Stomach (tissue), 9 donors: ENCODE data around the gene GLRA1. TPM values are rescaled to one million over a fixed set of nuclear protein-coding genes. Genes with fewer than 3 reads are reported as not detected.

ENCODE experiments used
- DNase-seq, 2 donors: peaks; one replicate each; pipeline versions ENCODE4 v3.0.0 to v3.0.0-alpha.2; 2013 to 2019
- H3K27ac ChIP-seq, 5 donors: fragments of 200-600 bp in 4 of 5; sonication (generic) in 4 of 5; one replicate each; pipeline ENCODE4 v1.5.1; 2013 to 2019; ENCODE audit warnings: mild to moderate bottlenecking in 1 of 5, moderate library complexity in 1 of 5
- H3K27me3 ChIP-seq, 3 donors: fragments of 200-600 bp; sonication (generic); one replicate each; pipeline ENCODE4 v1.5.1; 2017 to 2019; ENCODE audit warnings: mixed run types in 1 of 3
- H3K36me3 ChIP-seq, 4 donors: fragments of 200-600 bp; sonication (generic); 1 replicate in 3 of 4; 2 replicates in 1 of 4; pipeline ENCODE4 v1.5.1; 2016 to 2019
- H3K4me1 ChIP-seq, 4 donors: fragments of 200-600 bp; sonication (generic); one replicate each; pipeline ENCODE4 v1.5.1; 2016 to 2019
- H3K4me3 ChIP-seq, 4 donors: fragments of 200-600 bp; sonication (generic) in 3 of 4; one replicate each; pipeline ENCODE4 v1.5.1; 2016 to 2019; ENCODE audit warnings: mild to moderate bottlenecking in 1 of 4
- H3K9me3 ChIP-seq, 4 donors: fragments of 200-600 bp; sonication (generic); one replicate each; pipeline ENCODE4 v1.5.1; 2016 to 2019
- EP300 ChIP-seq: sonication (generic); formaldehyde crosslinking; IDR thresholded peaks from one replicate; pipeline ENCODE4 v1.6.1; 2017; ENCODE audit warnings: antibody characterized with exemption
- POLR2A ChIP-seq, 4 donors: fragments of 450-650 bp; IDR thresholded peaks; one replicate each; pipeline ENCODE4 v1.6.1; 2016; ENCODE audit warnings: antibody characterized with exemption in 4 of 4, control low read depth in 2 of 4, mild to moderate bottlenecking in 1 of 4, moderate library complexity in 1 of 4
- POLR2AphosphoS5 ChIP-seq, 3 donors: sonication (generic); formaldehyde crosslinking; IDR thresholded peaks; one replicate each; pipeline ENCODE4 v1.6.1; 2016; ENCODE audit warnings: antibody characterized with exemption in 3 of 3
- WGBS, 5 donors: extraction: QIAGEN DNeasy Blood & Tissue Kit in 3 of 5; methylation state at CpG; one replicate each; pipeline versions ENCODE4 v1.1.5 to v1.1.7; 2013 to 2018; 5-methylcytosine and 5-hydroxymethylcytosine counted together
- intact Hi-C: fragments of 100-400 bp; cut with DNase I; formaldehyde crosslinking; loops from one replicate; pipeline ENCODE4 v1.15.1; 2023; ENCODE audit warnings: low total_unique reads
- polyA plus RNA-seq, 3 donors: library from polyadenylated mRNA; stranded (reverse); fragments of 200-250 nt; gene quantifications; one replicate each; pipeline ENCODE4 v1.2.3, GENCODE V29; 2013
- total RNA-seq, 5 donors: library from RNA; depleted of rRNA; stranded (reverse); fragments of >200 nt; gene quantifications; one replicate each; pipeline versions ENCODE4 v1.1.0 to v1.2.3, GENCODE V29; 2014 to 2016
- TF ChIP-seq, protein P1 (sequence below), 7 experiments: fragments of 450-650 bp in 4 of 7; fragments of 200-600 bp in 3 of 7; sonication (generic) in 3 of 7; IDR thresholded peaks; one replicate each; pipeline ENCODE4 v1.5.1; 2016 to 2019; ENCODE audit warnings: antibody characterized with exemption in 7 of 7, control low read depth in 2 of 7, mild to moderate bottlenecking in 1 of 7
- donor health status: healthy with polysubstance abuse.
- donor health status: Bipolar disorder and iron deficiency.
- donor health status: healthy.

The GLRA1 gene
- total and polyA plus RNA-seq, 8 donors = not detected

DNA sequence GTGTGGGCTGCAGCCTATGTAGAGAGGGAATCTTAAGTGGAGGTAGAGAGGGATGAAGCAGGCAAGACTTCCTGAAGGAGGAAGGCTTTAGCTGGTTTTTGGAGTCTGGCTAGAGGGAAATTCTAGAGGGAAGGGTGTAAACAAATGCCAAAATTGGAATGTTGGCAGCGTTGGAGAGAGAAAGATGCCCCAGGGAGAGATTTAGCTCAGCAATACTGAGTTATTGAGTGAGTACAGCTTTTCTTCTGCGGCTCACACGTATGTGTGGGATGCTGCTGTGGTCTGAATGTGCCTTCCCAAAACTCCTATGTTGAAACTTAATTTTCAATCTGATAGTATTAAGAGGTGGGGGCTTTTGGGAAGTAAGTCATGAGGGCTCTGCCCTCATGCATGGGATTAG is 24.5 kb upstream of the GLRA1 start:
- no peaks in the 10 kb centered on the region for H3K4me1 ChIP-seq
- H3K4me3 ChIP-seq = no peak overlapping the region
- intact Hi-C loops = no loop called here
- H3K27ac ChIP-seq = no peak overlapping the region
- H3K36me3 ChIP-seq = no peaks in the 10 kb centered on the region
- H3K27me3 ChIP-seq = no peaks in the 10 kb centered on the region
- DNase-seq = no peak
- 50 to 73% (median 64%) methylated on average over 3 of the region's 3 CpGs for whole genome bisulfite sequencing, 5 donors
- no peaks in the 10 kb centered on the region for H3K9me3 ChIP-seq
- TF ChIP-seq POLR2AphosphoS5 (IDR thresholded peaks at IDR 0.05) (no peak), POLR2A (IDR thresholded peaks at IDR 0.05) (no peak), EP300 (no peak)
- TF ChIP-seq, protein P1, sequence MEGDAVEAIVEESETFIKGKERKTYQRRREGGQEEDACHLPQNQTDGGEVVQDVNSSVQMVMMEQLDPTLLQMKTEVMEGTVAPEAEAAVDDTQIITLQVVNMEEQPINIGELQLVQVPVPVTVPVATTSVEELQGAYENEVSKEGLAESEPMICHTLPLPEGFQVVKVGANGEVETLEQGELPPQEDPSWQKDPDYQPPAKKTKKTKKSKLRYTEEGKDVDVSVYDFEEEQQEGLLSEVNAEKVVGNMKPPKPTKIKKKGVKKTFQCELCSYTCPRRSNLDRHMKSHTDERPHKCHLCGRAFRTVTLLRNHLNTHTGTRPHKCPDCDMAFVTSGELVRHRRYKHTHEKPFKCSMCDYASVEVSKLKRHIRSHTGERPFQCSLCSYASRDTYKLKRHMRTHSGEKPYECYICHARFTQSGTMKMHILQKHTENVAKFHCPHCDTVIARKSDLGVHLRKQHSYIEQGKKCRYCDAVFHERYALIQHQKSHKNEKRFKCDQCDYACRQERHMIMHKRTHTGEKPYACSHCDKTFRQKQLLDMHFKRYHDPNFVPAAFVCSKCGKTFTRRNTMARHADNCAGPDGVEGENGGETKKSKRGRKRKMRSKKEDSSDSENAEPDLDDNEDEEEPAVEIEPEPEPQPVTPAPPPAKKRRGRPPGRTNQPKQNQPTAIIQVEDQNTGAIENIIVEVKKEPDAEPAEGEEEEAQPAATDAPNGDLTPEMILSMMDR (IDR thresholded peaks at IDR 0.05) = no peak

DNA sequence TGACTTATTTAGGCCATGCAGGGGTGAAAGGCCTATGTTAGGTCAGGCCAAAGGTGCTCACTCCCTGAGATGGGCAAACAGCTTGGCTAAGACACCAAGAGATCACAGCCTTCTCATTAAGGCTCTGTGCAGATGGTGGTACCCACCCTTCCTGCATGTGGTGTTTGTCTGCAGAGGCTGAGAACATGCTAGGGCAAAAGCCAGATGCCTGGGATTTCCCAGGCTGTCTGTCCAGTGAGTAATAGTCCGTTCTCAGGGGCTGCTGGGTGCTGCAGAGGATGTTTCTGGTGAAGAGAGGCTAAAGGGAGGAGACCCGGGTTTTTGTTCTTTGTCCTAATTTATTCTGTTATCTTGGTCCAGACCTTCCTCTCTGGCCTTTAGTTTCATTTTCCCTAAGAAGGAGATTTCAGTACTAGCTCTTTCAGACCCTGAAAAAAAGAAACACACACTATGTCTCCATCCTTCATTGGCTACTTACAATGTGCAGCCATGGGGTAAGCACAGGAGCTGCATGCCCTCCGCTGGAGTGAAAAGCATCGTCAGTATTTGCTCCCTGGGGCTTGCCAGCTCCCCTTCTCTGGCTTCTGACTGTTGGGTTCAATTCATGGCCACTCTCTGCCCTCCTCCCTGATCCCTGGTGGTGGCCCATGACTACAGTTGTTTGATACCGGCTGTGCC is 23.4 kb upstream of the GLRA1 start:
- WGBS, 5 donors = 51 to 77% (median 63%) methylated on average over 5 of the region's 5 CpGs
- TF ChIP-seq EP300 (no peak), POLR2A (IDR thresholded peaks at IDR 0.05) (no peak), POLR2AphosphoS5 (IDR thresholded peaks at IDR 0.05) (no peak)
- TF ChIP-seq, protein P1 (IDR thresholded peaks at IDR 0.05) = no peak
- no peaks in the 10 kb centered on the region for H3K27me3 ChIP-seq
- intact Hi-C loops = no loop called here
- H3K27ac ChIP-seq = no peak overlapping the region
- no peak for DNase-seq
- H3K4me1 ChIP-seq = no peaks in the 10 kb centered on the region
- H3K36me3 ChIP-seq = no peaks in the 10 kb centered on the region
- no peaks in the 10 kb centered on the region for H3K9me3 ChIP-seq
- no peak overlapping the region for H3K4me3 ChIP-seq

DNA sequence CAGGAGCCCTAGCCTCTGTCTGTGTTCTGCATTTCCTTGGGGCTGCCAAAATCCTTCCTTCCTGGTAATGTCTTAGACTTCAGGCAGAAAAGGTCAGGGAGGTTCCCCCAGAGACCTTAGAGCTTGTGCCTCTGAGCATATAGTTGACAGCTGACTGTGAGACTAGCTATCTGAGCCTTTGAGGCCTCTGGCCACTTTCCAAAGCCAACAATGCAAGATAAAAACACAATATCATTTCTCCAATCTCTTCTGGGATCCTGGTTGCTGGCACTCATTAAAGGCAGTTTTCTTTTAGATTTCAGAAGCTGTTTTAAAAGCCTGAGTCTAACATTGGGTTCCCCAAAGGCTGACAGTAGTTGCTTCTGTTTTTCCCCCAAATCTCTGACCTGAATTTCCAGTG is 13.2 kb upstream of the GLRA1 start:
- DNase-seq = no peak
- Histone ChIP-seq H3K36me3 (no peaks in the 10 kb centered on the region), H3K4me1 (no peaks in the 10 kb centered on the region), H3K9me3 (peaks cover 0 to 7% (median 0%) of the 10 kb centered on the region in 4 donors), H3K4me3 (no peak overlapping the region), H3K27ac (no peak overlapping the region), H3K27me3 (no peaks in the 10 kb centered on the region)
- intact Hi-C loops = no loop called here
- TF ChIP-seq POLR2A (IDR thresholded peaks at IDR 0.05) (no peak), POLR2AphosphoS5 (IDR thresholded peaks at IDR 0.05) (no peak), EP300 (no peak)
- TF ChIP-seq, protein P1 (IDR thresholded peaks at IDR 0.05) = no peak

DNA sequence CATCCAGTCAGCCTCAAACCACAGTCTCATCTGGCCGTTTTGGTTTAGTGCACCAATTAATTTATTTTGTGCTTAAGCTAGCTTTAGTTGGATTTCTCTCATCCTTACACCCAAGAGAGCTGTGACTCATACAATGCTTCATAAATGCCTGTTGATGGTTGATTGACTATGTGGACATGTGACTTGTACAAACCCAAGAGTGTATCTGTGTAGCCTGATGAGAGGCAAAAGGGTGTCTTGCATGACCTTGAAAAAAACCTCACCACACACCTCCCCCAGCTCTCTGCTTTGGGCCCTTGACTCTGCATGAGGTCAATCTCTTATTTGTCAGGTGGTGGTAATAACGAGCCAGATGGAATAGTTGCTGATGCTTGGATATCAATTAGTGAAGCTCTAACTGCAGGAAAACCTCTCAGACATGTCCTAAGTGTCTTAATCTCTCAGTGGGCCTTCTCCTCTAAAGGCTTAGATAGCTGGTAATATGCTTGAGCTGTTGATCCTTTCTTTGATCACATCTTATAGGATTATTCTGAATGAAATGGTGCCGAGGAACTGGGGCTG is 10.6 kb upstream of the GLRA1 start:
- TF ChIP-seq, protein P1 (IDR thresholded peaks at IDR 0.05) = no peak
- TF ChIP-seq EP300 (no peak), POLR2AphosphoS5 (IDR thresholded peaks at IDR 0.05) (no peak), POLR2A (IDR thresholded peaks at IDR 0.05) (no peak)
- Histone ChIP-seq H3K36me3 (no peaks in the 10 kb centered on the region), H3K4me1 (no peaks in the 10 kb centered on the region), H3K27me3 (no peaks in the 10 kb centered on the region), H3K27ac (no peak overlapping the region), H3K4me3 (no peak overlapping the region), H3K9me3 (peaks cover 6 to 33% (median 20%) of the 10 kb centered on the region in 4 donors)
- intact Hi-C loops = no loop called here
- no peak for DNase-seq
- WGBS, 5 donors = 46 to 68% (median 51%) methylated on average over 3 of the region's 3 CpGs
